Activated CD4-positive, alpha-beta T cell treated with anti-CD3 and anti-CD28 coated beads for 36 hours (primary cell): ENCODE results near the gene AP2A2. TPM values are rescaled to one million over a fixed set of nuclear protein-coding genes. Genes with fewer than 3 reads are reported as not detected.

Source experiments
- ATAC-seq: fragments of 200-7000 bp; cut with Tn5 transposase; one replicate; pipeline ENCODE4 v1.10.0; 2021; ENCODE audit warnings: mild to moderate bottlenecking, moderate library complexity
- CTCF ChIA-PET: fragments of 350-600 bp; sonication (Branson Sonifier 250); formaldehyde crosslinking; loops from one replicate; lab custom pipeline; 2021; ENCODE audit warnings: antibody characterized with exemption; lab: Charles Lee
- POLR2A ChIA-PET: fragments of 350-600 bp; sonication (Branson Sonifier 250); formaldehyde crosslinking; loops from one replicate; lab custom pipeline; 2021; ENCODE audit warnings: antibody characterized with exemption, inconsistent platforms; lab: Charles Lee
- DNase-seq: peaks from one replicate; pipeline ENCODE4 v3.0.0-alpha.2; 2020
- H3K27ac Mint-ChIP-seq: one replicate; pipeline ENCODE4 v1.8.0; 2021; ENCODE audit warnings: mixed read lengths
- H3K27me3 Mint-ChIP-seq: one replicate; pipeline ENCODE4 v1.8.0; 2021; ENCODE audit warnings: mixed read lengths
- H3K36me3 Mint-ChIP-seq: one replicate; pipeline ENCODE4 v1.8.0; 2021; ENCODE audit warnings: low read depth, mixed read lengths
- H3K4me1 Mint-ChIP-seq: one replicate; pipeline ENCODE4 v1.8.0; 2021; ENCODE audit warnings: mixed read lengths
- H3K4me3 Mint-ChIP-seq: one replicate; pipeline ENCODE4 v1.8.0; 2021; ENCODE audit warnings: mild to moderate bottlenecking, moderate library complexity, mixed read lengths
- H3K9me3 Mint-ChIP-seq: one replicate; pipeline ENCODE4 v1.8.0; 2021; ENCODE audit warnings: low read depth, mixed read lengths
- intact Hi-C, 2 experiments: fragments of 100-400 bp; cut with DNase I in 1 of 2; cut with micrococcal nuclease in 1 of 2; formaldehyde crosslinking; loops; one replicate each; pipeline versions ENCODE4 v1.14.2 to v1.15.1; 2022 to 2024; cut with DNase I, micrococcal nuclease
- total RNA-seq, 2 experiments: library from RNA; stranded (reverse); gene quantifications; one replicate each; pipeline ENCODE4 v1.2.3, GENCODE V29; 2021

Gene AP2A2
- total RNA-seq, 2 experiments from 2014 or later = 43.5 to 71.6 TPM

GRCh38 chr11:1060410-1060809 is 134.7 kb downstream of the AP2A2 start:
- intact Hi-C loops = no loop called here
- Mint-ChIP-seq H3K27ac (no peak overlapping the region), H3K4me1 (peaks cover 18% of the 10 kb centered on the region), H3K9me3 (peaks cover 4% of the 10 kb centered on the region), H3K36me3 (no peaks in the 10 kb centered on the region), H3K4me3 (no peak overlapping the region), H3K27me3 (peaks cover 7% of the 10 kb centered on the region)
- ChIA-PET POLR2A (no interaction called here), CTCF (no interaction called here)
- no peak for ATAC-seq
- no peak for DNase-seq

- DNase-seq = no peak
- no peak for ATAC-seq
- Mint-ChIP-seq H3K27me3 (peaks cover 11% of the 10 kb centered on the region), H3K9me3 (peaks cover 4% of the 10 kb centered on the region), H3K4me3 (no peak overlapping the region), H3K27ac (no peak overlapping the region), H3K36me3 (no peaks in the 10 kb centered on the region), H3K4me1 (peaks cover 18% of the 10 kb centered on the region)
- ChIA-PET POLR2A (no interaction called here), CTCF (no interaction called here)
- intact Hi-C loops = no loop called here
These were observed 135.4 kb downstream of the AP2A2 start for GRCh38 chr11:1060852-1061616.

Other genes starting within 250 kb of the AP2A2 start
- 10 to 100 TPM; 47.4 to 56.6 TPM for gene DEAF1, start 230.6 kb upstream of the AP2A2 start, total RNA-seq
- gene TMEM80, start 230.1 kb upstream of the AP2A2 start, total RNA-seq = 10 to 100 TPM; 11.4 to 11.9 TPM
- 10 to 100 TPM in 1 of 2 experiments, 1 to 10 TPM in 1; 8.0 to 10.5 TPM for gene EPS8L2, start 219.6 kb upstream of the AP2A2 start, total RNA-seq
- 100 to 1,000 TPM; 239 to 246 TPM for gene TALDO1, start 178.4 kb upstream of the AP2A2 start, total RNA-seq
- 10 to 100 TPM; 45.7 to 59.8 TPM for gene GATD1, start 148.4 kb upstream of the AP2A2 start, total RNA-seq
- gene CEND1, start 135.8 kb upstream of the AP2A2 start, total RNA-seq = 1 to 10 TPM in 1 of 2 experiments, under 1 TPM in 1; 0.50 to 1.1 TPM
- 10 to 100 TPM; 33.9 to 36.6 TPM for gene SLC25A22, start 127.6 kb upstream of the AP2A2 start, total RNA-seq
- 10 to 100 TPM; 21.1 to 29.1 TPM for gene PIDD1, start 120.6 kb upstream of the AP2A2 start, total RNA-seq
- gene RPLP2, start 115.9 kb upstream of the AP2A2 start, total RNA-seq = 1,000 to 10,000 TPM; 2,132 to 3,230 TPM
- gene PNPLA2, start 107.0 kb upstream of the AP2A2 start, total RNA-seq = 10 to 100 TPM; 24.7 to 26.2 TPM
- under 1 TPM; 0.33 to 0.50 TPM for gene CRACR2B, start 98.0 kb upstream of the AP2A2 start, total RNA-seq
- 10 to 100 TPM; 36.8 to 38.6 TPM for gene CD151, start 92.9 kb upstream of the AP2A2 start, total RNA-seq
- gene POLR2L, start 83.3 kb upstream of the AP2A2 start, total RNA-seq = 10 to 100 TPM; 74.6 to 79.4 TPM
- 1 to 10 TPM; 5.2 to 6.0 TPM for gene TSPAN4, start 83.0 kb upstream of the AP2A2 start, total RNA-seq
- gene CHID1, start 15.1 kb upstream of the AP2A2 start, total RNA-seq = 10 to 100 TPM; 60.4 to 75.3 TPM
- gene MUC6, start 110.8 kb downstream of the AP2A2 start, total RNA-seq = not detected
- not detected for gene MUC2, start 149.0 kb downstream of the AP2A2 start, total RNA-seq
- not detected for gene MUC5AC, start 232.1 kb downstream of the AP2A2 start, total RNA-seq